ENCODE results near the gene LRRIQ3.
"Not testable (repeated sequence)": the region's sequence is repeated elsewhere in the genome, so short reads cannot be mapped to it uniquely, and the experiment has no call there.

Gene LRRIQ3, protein sequence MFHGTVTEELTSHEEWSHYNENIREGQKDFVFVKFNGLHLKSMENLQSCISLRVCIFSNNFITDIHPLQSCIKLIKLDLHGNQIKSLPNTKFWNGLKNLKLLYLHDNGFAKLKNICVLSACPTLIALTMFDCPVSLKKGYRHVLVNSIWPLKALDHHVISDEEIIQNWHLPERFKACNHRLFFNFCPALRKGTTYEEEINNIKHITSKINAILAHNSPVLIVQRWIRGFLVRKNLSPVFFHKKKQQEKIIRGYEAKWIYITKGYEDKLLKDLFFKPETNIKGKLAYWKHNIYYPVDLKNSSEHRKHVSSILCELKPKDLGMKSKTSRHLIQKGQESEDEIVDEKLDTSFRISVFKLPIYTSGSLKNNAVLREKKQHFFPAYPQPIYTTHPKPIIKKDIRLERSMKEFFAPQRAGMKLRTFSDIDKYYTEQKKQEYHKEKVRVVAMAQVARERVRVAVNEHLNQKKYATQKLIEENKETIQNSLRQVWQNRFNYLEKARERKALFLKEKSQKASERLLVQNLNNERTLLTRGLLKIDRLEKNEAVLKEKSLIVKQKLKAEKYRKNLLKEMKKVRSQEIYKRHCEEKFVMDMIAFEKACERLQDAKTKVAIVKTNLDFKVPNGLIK

DNA sequence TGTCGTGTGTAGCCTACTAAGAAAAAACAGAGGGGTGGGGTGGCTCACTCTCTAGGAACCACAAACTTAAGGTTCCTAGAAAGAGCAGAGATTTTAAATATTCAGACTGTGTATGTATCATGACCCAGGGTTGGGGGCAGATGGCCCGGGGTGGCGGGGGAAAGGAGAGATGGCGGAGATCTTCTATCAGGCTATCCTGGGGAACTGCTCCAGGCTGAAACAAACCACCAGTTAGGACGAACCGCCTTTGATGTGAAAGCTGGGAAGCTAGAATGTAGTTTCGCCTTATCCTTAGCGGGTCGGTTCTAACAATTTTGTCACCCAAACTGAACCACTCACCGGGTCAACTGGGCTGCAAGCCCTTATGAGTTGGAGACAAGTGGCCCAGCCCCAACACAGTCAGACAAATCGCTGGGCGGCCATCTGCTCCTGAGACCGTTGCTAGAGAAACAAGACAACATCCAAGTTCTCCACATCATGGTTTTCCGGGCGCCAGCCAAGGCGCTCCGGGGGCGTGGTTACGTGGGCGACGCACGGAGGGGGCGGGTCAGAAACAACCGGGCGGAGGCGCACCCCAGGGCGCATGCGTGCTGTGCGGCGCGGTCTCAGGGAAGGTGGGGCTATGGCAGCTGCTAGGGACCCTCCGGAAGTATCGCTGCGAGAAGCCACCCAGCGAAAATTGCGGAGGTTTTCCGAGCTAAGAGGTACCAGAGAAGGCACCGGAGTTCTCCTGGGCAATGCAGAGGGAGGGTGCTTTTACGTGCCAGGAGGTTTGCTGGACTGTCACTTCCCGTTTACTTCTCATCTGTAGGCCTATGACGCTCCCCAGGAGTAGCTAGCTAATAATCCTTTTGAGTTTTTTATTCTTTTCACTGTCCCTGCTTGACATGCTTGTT lies at the start of gene LRRIQ3, which contains the start of gene FPGT:
TSS of gene LRRIQ3 (minus strand) at position 520 of the 896 bp plus-strand sequence. CDS start 14,492 bp downstream, outside the sequence.
TSS of gene FPGT (plus strand) at position 586 of the 896 bp plus-strand sequence. CDS start at position 623, 37 bp downstream.
- peak; percentile 95 for DNase-seq

DNA sequence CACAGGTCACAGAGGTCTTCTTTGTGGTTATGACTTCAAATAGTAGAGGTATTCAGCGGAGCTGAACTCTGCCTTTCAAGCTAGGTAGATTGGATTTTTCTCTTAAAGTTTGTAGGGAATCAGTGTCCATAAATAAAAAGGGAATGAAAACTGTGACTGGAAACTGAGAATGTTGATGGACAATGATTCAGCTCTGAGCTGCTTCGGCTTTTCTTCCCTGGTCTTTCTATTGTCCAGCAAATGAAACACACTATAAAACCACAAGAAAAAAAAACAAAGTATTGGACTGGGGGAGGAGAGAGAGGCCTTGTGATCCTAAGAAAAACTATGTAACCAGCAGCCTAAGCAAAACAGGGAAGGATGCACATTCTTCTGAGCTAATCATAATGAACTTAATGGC lies 48.3 kb upstream of the LRRIQ3 start:
- no peak for DNase-seq

DNA sequence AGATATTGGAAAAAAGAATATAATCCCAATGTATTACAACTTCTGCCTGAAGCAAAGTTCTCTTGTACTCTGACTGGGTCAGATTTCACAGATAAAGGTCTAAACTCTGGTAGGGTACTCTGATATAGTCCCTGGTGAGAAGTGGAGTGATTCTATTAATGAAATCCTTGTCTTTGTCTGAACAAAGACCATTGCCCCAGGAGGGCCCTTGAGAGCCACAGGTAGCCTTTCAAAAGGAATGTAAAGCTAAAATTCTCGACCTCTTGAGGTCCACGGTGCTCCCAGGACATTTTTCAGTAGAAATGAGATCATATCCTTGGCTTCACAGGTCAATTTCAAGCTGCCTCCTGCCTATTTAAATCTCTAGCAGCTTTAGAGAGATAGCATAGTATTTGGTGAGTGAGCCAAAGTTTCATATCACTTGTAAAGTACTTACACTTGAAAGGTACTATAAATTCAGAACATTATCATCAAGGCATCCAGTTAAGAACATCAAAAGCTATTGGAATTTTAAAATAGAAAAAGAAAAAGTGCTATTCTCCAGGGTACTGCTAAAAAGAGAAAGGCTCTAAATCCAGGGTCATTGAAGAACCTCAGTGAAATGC lies 47.3 kb upstream of the LRRIQ3 start:
- DNase-seq, result no peak

DNA sequence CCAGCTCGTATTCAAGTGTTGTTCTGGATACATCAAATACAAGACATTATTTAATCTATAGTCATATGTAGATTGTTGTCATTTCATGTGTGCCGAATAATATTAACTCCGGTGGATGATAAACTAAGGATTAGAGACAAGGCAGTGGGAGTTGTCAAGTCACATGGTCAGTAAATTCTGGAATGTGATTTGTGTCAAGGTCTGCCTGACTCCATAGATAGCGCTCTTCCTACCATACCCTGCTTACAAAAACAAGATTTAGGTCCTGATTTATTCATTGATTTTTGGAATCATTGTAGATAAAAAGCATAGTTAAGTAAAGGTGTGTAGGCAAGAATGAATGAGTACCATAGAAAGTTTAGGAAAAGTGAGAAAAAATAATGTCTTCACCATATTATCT lies 39.8 kb upstream of the LRRIQ3 start:
- no peak for DNase-seq

DNA sequence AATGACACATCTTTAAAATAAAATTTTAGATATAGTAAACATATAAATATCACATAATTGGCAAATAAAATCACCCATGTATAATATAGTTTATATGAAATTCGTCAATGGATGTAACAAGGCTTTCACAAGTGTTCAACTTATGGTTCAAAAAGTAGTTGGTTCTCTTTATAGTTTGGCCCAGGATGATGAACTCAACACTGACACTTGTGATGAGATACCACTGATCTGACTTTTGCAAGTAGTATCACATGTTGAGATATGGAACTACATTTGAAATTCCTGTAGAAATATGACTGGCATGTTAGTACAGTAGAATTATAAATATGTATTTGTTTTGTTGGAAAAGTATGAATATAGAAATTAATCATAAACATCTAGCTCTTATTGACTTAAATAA lies 39.1 kb upstream of the LRRIQ3 start:
- DNase-seq, result no peak

DNA sequence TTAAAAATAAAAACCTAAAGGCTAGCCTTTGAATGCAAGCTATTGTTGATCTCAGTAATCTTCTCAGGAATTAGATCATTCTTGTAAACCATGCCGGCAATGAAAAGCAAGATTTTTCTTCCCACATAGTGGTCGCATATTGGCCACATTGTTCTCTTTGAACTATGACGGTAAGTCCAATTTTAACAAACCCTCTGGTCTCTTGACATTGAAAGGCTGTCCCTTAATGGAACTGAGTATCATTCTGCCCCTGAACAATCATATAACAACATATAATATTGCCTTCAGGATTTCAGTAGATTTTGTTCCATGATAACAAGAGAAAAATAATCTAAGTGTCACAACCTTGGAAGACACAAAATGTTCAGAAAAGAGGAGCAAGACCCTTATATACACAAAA lies 38.5 kb upstream of the LRRIQ3 start:
- no peak for DNase-seq

DNA sequence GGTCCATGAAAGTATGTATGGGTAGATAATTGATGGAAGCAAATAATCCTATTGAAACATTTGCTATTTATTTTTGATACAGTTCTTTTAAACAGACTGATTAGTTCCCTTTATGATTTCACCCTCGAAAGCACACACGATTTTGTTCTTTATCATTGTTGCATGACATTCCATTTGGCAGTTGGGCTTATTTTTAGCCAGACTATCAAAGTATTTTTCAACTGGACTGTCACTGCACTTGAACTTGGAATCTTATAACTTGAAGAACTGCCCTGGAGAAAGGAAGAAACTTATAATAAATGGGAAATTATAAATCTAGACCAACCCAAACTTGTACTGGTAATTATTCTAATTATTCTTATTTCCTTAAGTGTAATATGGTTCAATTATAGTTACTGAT lies 37.2 kb upstream of the LRRIQ3 start, which contains the start of gene TNNI3K:
TSS of gene TNNI3K (plus strand) at position 235 of the 400 bp plus-strand sequence. CDS start at position 300, 65 bp downstream.
- DNase-seq, result no peak

DNA sequence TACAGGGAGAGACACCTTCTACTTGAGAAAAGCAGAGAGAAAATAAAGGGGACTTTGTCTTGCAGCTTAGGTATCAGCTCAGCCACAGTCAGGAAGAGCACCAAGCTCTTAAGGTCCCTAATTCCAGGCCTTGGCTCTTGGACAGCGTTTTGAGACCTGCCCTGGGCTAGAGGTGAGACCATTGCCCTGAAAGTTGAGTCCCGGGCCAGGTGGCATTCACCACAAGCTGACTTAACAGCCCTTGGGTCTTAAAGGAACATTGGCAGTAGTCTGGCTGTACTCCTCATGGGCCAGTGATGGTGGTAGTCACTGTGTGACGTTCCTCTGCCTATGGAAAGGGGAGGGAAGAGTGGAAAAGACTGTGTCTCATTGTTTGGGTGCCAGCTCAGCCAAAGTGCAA lies 25.5 kb upstream of the LRRIQ3 start:
- no peak for DNase-seq

DNA sequence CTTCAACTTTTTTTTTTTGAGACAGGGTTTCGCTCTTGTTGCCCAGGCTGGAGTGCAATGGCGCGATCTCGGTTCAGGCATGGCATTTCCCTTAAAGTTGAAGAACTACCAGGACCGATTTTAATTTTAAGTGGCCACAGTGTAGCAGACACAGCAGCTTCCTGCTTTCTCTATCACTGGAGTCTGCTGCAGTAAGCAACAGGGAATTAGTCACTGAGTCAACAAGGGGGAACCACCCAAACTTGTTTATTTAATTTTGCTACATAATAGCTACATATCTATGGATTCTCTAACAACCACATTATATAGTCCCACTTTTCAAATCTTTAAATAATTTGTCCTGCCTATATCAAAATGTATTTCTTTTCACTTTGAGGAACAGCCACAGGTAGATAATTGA lies 24.7 kb upstream of the LRRIQ3 start:
- DNase-seq, result no peak

DNA sequence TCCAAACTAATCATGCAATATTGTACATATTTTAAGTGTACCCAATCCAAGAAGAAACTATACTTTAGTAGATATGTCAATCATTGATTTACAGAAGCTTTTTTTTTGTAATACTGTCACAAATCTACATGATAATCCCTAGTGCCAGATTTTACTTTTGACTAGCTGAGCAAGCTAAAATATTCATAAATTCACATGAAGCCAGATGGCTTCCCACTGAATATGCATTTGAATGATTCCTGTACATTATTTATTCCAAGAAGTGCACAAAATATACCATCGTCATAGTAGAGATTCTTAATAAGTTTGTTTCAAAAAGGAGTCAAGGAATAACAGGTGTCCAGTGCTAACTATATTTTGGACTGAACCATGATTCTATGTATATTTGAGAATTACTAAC lies 17.3 kb upstream of the LRRIQ3 start:
- DNase-seq, result no peak

DNA sequence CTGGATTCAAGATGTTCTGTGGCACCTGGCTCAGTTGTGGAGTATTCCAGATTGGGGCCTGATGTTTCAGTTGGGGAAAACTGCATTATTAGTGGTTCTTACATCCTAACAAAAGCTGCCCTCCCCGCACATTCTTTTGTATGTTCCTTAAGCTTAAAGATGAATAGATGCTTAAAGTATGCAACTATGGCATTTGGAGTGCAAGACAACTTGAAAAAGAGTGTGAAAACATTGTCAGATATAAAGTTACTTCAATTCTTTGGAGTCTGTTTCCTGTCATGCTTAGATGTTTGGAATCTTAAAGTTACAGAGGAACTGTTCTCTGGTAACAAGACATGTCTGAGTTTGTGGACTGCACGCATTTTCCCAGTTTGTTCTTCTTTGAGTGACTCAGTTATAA lies 7.3 kb upstream of the LRRIQ3 start:
- DNase-seq, result no peak

DNA sequence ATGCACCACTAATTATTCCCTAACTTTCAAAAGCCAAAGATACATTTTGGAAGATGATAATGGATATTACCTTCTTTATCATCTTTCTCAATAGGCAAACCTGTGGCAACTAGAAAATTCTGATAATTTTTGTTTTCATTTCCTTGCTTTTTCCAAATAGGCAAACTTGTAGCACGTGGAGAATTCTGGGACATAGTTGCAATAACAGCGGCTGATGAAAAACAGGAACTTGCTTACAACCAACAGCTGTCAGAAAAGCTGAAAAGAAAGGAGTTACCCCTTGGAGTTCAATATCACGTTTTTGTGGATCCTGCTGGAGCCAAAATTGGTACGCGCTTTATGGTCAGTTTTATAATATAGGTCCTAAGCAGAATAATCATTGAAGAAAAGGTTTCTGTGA lies 1.5 kb upstream of the LRRIQ3 start:
- DNase-seq, result no peak

DNA sequence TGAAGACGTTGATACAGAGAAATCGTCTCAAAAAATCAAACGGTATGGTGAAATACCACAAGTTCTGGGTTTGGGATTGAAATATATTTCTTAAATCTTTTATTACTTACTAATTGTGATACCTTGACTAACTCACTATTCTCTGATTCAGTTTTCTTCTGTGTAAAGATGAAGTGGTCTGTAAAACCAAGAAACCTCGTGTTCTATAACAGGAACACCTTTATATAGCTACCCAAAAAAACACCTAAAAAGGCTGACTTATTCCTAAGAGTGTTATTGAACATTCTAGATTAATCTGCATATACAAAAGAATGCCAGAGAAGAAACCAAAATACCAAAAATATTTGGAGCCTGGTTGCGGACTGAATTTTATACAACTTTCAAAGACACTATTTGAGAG lies 721 bp downstream of the LRRIQ3 start:
- no peak for DNase-seq

DNA sequence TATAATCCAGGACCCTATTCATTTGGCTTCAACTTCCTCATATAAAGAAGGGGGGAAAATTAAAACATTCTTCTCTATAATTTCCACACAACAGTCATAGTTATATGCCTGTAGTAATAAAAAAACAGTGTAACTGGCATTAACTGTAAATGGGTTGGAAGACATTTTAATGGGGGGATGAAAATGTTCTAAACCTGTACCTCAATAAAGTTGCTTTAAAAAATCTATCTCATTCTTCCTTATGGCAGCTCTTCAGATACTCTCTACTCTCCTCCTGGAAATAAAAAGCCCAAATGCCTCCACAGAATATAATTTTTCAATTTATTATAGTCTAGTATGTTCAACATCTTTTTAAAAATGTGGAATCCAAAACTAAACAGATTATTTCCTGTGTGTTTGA lies 2.6 kb downstream of the LRRIQ3 start:
- DNase-seq, result no peak

DNA sequence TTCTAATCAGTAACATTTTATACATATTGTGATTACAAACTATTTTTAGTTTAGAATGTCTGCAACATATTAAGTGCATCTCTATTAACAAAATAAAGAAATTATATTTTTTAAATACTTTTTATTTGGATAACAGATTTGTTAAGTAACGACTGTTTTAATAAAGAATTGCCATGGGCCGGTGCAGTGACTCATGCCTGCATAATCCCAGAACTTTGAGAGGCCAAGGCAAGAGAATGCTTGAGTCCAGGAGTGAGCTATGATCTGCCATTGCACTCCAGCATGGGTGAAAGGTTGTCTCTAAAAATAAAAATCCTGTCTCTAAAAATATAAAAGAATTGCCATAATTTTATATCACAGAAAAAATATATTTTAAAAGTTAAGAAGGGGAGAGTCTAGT lies 4.1 kb downstream of the LRRIQ3 start:
- no peak for DNase-seq

DNA sequence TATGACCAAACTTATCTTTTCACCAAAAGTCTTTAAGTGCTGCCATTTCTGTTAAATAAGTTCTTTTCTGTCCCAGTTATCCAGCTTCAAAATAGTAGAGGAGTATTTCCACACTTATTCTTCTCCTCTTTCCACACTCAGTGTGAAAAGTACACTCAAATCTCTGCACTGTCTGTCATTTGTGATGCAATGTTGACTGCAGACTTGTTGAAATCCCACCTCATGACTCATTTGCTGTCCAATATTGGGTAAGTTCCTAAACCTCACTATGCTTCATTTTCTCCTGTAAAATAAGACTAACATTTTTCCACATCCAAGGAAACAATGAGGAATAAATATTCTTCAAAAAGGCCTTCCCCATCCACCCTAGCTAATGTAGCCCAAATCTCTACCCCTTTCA lies 17.5 kb downstream of the LRRIQ3 start:
- DNase-seq, result no peak

DNA sequence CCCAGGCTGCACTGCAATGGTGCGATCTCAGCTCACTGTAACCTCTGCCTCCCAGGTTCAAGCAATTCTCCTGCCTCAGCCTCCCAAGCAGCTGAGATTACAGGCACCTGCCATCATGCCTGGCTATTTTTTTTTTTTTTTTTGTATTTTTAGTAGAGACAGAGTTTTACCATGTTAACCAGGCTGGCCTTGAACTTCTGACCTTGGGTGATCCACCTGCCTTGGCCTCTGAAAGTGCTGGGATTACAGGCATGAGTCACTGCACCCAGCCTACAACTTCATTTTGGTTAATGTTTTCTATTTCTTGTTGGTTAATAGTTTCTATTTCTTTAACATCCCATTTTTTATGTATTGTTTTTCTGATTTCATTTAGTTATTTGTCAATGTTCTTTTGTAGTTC lies 23.6 kb downstream of the LRRIQ3 start:
- not testable (repeated sequence) for DNase-seq

DNA sequence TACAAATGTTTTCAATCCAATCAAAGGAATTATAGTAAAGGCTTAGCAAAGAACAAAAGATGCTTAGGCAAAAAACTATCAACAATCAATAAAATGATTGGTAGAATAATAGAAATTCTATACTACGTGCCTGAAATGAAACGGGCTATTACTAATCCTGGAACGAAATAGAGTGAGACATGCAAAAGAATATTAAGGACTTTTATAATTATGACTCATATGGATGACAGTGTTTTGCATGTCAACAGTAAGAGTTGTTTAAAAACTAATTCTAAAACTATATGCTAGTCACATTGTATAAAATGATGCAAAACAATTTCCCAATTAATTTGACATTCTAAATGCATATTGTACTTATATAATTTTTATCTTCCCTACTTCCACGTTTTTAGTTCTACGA lies 35.6 kb downstream of the LRRIQ3 start:
- no peak for DNase-seq

DNA sequence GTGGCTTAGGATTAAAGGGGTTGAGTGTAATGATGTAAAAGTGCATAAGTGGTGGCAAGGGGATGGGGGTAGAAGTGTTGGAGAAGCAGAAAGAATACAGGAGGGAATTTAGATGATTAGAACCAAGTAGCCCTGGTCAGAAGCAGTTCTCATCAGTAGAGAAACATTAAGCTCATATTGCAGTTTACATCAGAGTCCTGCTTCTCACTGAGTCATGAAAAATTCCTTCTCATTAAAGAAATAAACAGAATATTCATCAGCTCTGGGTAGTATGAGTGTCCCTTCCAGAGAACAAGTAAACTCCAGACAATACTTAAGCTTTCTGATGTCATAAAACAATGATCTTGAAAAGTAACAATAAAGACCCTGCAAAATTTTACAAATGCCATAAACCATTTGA lies 36.5 kb downstream of the LRRIQ3 start:
- no peak for DNase-seq

DNA sequence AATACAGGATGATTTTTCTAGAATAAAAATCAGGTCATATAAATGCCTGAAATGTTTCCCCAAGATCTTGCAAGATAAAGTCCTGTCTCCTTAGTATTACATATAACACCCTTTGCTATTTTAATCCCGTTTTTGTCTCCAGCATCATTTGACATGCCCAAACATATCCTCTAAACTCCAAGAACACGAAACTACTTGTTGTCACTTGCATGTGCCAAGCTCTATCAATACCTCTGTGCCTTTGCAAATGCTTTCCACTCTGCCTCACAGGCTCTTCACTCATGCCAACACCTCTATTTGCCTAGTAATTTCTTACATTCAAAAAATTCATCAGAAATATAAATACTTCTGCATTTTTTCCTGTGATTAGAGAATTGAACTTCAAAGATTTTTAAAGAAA lies 37.9 kb downstream of the LRRIQ3 start:
- no peak for DNase-seq

DNA sequence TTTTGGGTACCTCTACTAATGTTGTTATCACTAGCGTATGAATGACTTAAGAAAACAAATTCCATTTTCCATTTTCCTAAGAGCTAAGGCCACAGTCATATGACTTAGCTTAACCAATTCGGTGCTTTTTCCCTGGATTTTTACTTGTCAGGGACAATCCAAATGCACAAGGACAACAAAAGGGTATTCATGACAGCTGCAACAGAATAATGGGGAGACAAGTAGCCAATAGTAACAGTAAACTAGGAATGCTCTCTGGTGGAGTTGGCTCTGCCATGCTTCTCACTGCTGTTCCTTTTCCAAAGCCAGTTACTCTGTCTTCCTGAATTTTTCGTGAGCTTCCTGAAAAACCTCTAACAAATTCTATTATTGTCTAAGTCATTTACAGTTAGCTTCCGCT lies 52.9 kb downstream of the LRRIQ3 start:
- DNase-seq, result no peak

DNA sequence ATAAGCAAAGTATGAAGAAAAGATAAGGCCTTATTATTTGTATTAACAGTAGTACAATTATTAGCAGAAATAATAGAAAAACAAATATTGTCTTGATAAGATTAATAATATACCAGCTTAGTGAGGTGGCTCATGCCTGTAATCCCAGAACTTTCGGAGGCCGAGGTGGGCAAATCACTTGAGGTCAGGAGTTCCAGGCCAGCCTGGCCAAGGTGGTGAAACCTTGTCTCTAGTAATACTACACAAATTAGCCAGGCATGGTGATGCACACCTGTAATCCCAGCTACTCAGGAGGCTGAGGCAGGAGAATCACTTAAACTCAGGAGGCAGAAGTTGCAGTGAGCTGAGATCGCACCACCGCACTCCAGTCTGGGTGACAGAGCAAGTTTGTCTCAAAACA lies 80.6 kb downstream of the LRRIQ3 start:
- DNase-seq, result not testable (repeated sequence)

DNA sequence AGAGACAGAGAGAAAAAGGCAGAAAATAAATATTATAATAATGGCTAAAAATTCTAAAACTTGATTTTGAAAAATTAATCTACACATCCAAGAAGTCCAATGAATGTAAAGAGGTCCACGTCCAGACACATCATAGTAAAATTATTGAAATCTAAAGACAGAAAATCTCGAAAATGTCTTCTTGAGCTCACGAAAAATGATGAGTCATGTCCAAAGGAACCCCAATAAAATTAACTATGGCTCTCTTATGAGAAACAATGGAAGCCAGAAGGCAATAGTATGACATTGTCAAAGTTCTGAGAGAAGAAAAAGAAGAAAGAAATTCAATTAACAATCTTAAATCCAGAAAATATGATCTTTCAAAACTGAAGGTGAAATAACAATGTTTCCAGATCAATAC lies 84.6 kb downstream of the LRRIQ3 start:
- no peak for DNase-seq

Measured in CD4-positive, alpha-beta T cell treated with Interleukin-15 for 1 hour (primary cell).